Effector memory CD8-positive, alpha-beta T cell (primary cell): ENCODE measurements around the gene RBM26.

ENCODE experiments used
- ATAC-seq: fragments of 150-1000 bp; cut with Tn5 transposase; replicated peaks from 2 replicates; pipeline ENCODE4 v1.10.0; 2021; ENCODE audit warnings: mild to moderate bottlenecking, moderate library complexity
- DNase-seq, 3 experiments: peaks; one replicate each; pipeline ENCODE4 v3.0.0; 2021
- H3K27ac Mint-ChIP-seq, 2 donors: one replicate each; pipeline ENCODE4 v1.8.0; 2022; ENCODE audit warnings: mild to moderate bottlenecking in 2 of 2, mixed read lengths in 2 of 2, moderate library complexity in 2 of 2
- H3K27me3 Mint-ChIP-seq, 2 donors: one replicate each; pipeline ENCODE4 v1.8.0; 2022; ENCODE audit warnings: mixed read lengths in 2 of 2
- H3K36me3 Mint-ChIP-seq: one replicate; pipeline ENCODE4 v1.8.0; 2022; ENCODE audit warnings: mild to moderate bottlenecking, moderate library complexity, mixed read lengths; ENCODE audit not compliant: insufficient read depth
- H3K4me1 Mint-ChIP-seq, 2 donors: one replicate each; pipeline ENCODE4 v1.8.0; 2022; ENCODE audit warnings: low read depth in 2 of 2, mixed read lengths in 2 of 2
- H3K4me3 Mint-ChIP-seq, 2 donors: one replicate each; pipeline ENCODE4 v1.8.0; 2022; ENCODE audit warnings: mild to moderate bottlenecking in 2 of 2, mixed read lengths in 2 of 2, moderate library complexity in 2 of 2
- H3K9me3 Mint-ChIP-seq, 2 donors: one replicate each; pipeline ENCODE4 v1.8.0; 2022; ENCODE audit warnings: mixed read lengths in 2 of 2

RBM26 gene

GRCh38 chr13:79407349-79407979 is 1.4 kb upstream of the RBM26 start:
- ATAC-seq (no peak), DNase-seq (no peak)
- Mint-ChIP-seq H3K27me3 (no peaks in the 10 kb centered on the region), H3K4me1 (peaks cover 11 to 14% of the 10 kb centered on the region in 2 donors), H3K9me3 (no peaks in the 10 kb centered on the region), H3K4me3 (peak overlapping the region in 1 of 2 donors; percentile 42), H3K36me3 (peaks cover 10% of the 10 kb centered on the region), H3K27ac (peak overlapping the region in 1 of 2 donors; percentile 42)

- Mint-ChIP-seq H3K4me3 (no peak overlapping the region), H3K36me3 (peaks cover 10% of the 10 kb centered on the region), H3K4me1 (peaks cover 14 to 18% of the 10 kb centered on the region in 2 donors), H3K9me3 (no peaks in the 10 kb centered on the region), H3K27ac (no peak overlapping the region), H3K27me3 (no peaks in the 10 kb centered on the region)
- peak in 1 of 3 experiments; percentile 27 for DNase-seq
- peak; percentile 52 for ATAC-seq
Observed at GRCh38 chr13:79406597-79406908, 498 bp upstream of the RBM26 start.

GRCh38 chr13:79405501-79405830 is 589 bp downstream of the RBM26 start:
- Mint-ChIP-seq H3K9me3 (no peaks in the 10 kb centered on the region), H3K27me3 (no peaks in the 10 kb centered on the region), H3K4me3 (no peak overlapping the region), H3K4me1 (peaks cover 25 to 26% of the 10 kb centered on the region in 2 donors), H3K36me3 (peaks cover 10% of the 10 kb centered on the region), H3K27ac (no peak overlapping the region)
- DNase-seq (no peak), ATAC-seq (no peak)

GRCh38 chr13:79404985-79405384 is 1.1 kb downstream of the RBM26 start:
- ATAC-seq (no peak), DNase-seq (no peak)
- no peaks in the 10 kb centered on the region for H3K9me3 Mint-ChIP-seq
- no peaks in the 10 kb centered on the region for H3K27me3 Mint-ChIP-seq
- H3K4me3 Mint-ChIP-seq, result no peak overlapping the region
- peaks cover 10% of the 10 kb centered on the region for H3K36me3 Mint-ChIP-seq
- H3K4me1 Mint-ChIP-seq, result peaks cover 28 to 29% of the 10 kb centered on the region in 2 donors
- no peak overlapping the region for H3K27ac Mint-ChIP-seq

- DNase-seq, result no peak
- Mint-ChIP-seq H3K36me3 (peaks cover 10% of the 10 kb centered on the region), H3K9me3 (no peaks in the 10 kb centered on the region), H3K27me3 (no peaks in the 10 kb centered on the region), H3K4me3 (no peak overlapping the region), H3K4me1 (peaks cover 29 to 35% of the 10 kb centered on the region in 2 donors), H3K27ac (no peak overlapping the region)
- ATAC-seq, result no peak
Observed at GRCh38 chr13:79404361-79404760, 1.7 kb downstream of the RBM26 start.

- ATAC-seq (no peak), DNase-seq (no peak)
- Mint-ChIP-seq H3K27ac (no peak overlapping the region), H3K27me3 (no peaks in the 10 kb centered on the region), H3K4me3 (no peak overlapping the region), H3K4me1 (peaks cover 38 to 45% of the 10 kb centered on the region in 2 donors), H3K36me3 (peaks cover 10% of the 10 kb centered on the region), H3K9me3 (no peaks in the 10 kb centered on the region)
Observed at GRCh38 chr13:79403113-79403512, 2.9 kb downstream of the RBM26 start.

GRCh38 chr13:79402679-79403078 is 3.4 kb downstream of the RBM26 start:
- Mint-ChIP-seq H3K4me1 (peaks cover 37 to 43% of the 10 kb centered on the region in 2 donors), H3K27ac (no peak overlapping the region), H3K9me3 (no peaks in the 10 kb centered on the region), H3K27me3 (no peaks in the 10 kb centered on the region), H3K36me3 (peaks cover 10% of the 10 kb centered on the region), H3K4me3 (no peak overlapping the region)
- DNase-seq (no peak), ATAC-seq (no peak)

GRCh38 chr13:79402074-79402635 is 3.9 kb downstream of the RBM26 start:
- no peaks in the 10 kb centered on the region for H3K27me3 Mint-ChIP-seq
- DNase-seq, result no peak
- peaks cover 35 to 40% of the 10 kb centered on the region in 2 donors for H3K4me1 Mint-ChIP-seq
- H3K4me3 Mint-ChIP-seq, result no peak overlapping the region
- no peaks in the 10 kb centered on the region for H3K9me3 Mint-ChIP-seq
- no peak overlapping the region for H3K27ac Mint-ChIP-seq
- ATAC-seq, result no peak
- peaks cover 10% of the 10 kb centered on the region for H3K36me3 Mint-ChIP-seq

- peaks cover 13% of the 10 kb centered on the region for H3K36me3 Mint-ChIP-seq
- peaks cover 33 to 37% of the 10 kb centered on the region in 2 donors for H3K4me1 Mint-ChIP-seq
- H3K27ac Mint-ChIP-seq, result no peak overlapping the region
- H3K27me3 Mint-ChIP-seq, result no peaks in the 10 kb centered on the region
- H3K9me3 Mint-ChIP-seq, result no peaks in the 10 kb centered on the region
- no peak for DNase-seq
- no peak overlapping the region for H3K4me3 Mint-ChIP-seq
- ATAC-seq, result peak; percentile 10
Observed at GRCh38 chr13:79401259-79402070, 4.6 kb downstream of the RBM26 start.

GRCh38 chr13:79398915-79399314 is 7.1 kb downstream of the RBM26 start:
- DNase-seq, result no peak
- H3K27ac Mint-ChIP-seq, result peak overlapping the region; percentile 49 to 61
- H3K36me3 Mint-ChIP-seq, result peaks cover 15% of the 10 kb centered on the region
- no peaks in the 10 kb centered on the region for H3K27me3 Mint-ChIP-seq
- ATAC-seq, result no peak
- no peak overlapping the region for H3K4me3 Mint-ChIP-seq
- peaks cover 42 to 58% of the 10 kb centered on the region in 2 donors for H3K4me1 Mint-ChIP-seq
- no peaks in the 10 kb centered on the region for H3K9me3 Mint-ChIP-seq

GRCh38 chr13:79398127-79398526 is 7.9 kb downstream of the RBM26 start:
- Mint-ChIP-seq H3K27ac (peak overlapping the region in 1 of 2 donors; percentile 61), H3K36me3 (peaks cover 21% of the 10 kb centered on the region), H3K4me3 (no peak overlapping the region), H3K9me3 (no peaks in the 10 kb centered on the region), H3K4me1 (peaks cover 48 to 66% of the 10 kb centered on the region in 2 donors), H3K27me3 (no peaks in the 10 kb centered on the region)
- ATAC-seq (no peak), DNase-seq (no peak)

- Mint-ChIP-seq H3K9me3 (no peaks in the 10 kb centered on the region), H3K4me1 (peaks cover 45 to 67% of the 10 kb centered on the region in 2 donors), H3K27me3 (no peaks in the 10 kb centered on the region), H3K4me3 (no peak overlapping the region), H3K27ac (peak overlapping the region; percentile 16 to 52), H3K36me3 (peaks cover 26% of the 10 kb centered on the region)
- DNase-seq (no peak), ATAC-seq (no peak)
Observed at GRCh38 chr13:79395881-79396280, 10.2 kb downstream of the RBM26 start.

- H3K27me3 Mint-ChIP-seq, result no peaks in the 10 kb centered on the region
- H3K4me3 Mint-ChIP-seq, result peak overlapping the region; percentile 69 to 72
- peak in 1 of 3 experiments; percentile 29 for DNase-seq
- peaks cover 26% of the 10 kb centered on the region for H3K36me3 Mint-ChIP-seq
- ATAC-seq, result peak; percentile 61
- H3K9me3 Mint-ChIP-seq, result no peaks in the 10 kb centered on the region
- H3K27ac Mint-ChIP-seq, result peak overlapping the region; percentile 23 to 46
- peaks cover 41 to 50% of the 10 kb centered on the region in 2 donors for H3K4me1 Mint-ChIP-seq
Observed at GRCh38 chr13:79393564-79394249, 12.3 kb downstream of the RBM26 start.
